ENCODE data around the gene CYB561.

The CYB561 gene

DNA sequence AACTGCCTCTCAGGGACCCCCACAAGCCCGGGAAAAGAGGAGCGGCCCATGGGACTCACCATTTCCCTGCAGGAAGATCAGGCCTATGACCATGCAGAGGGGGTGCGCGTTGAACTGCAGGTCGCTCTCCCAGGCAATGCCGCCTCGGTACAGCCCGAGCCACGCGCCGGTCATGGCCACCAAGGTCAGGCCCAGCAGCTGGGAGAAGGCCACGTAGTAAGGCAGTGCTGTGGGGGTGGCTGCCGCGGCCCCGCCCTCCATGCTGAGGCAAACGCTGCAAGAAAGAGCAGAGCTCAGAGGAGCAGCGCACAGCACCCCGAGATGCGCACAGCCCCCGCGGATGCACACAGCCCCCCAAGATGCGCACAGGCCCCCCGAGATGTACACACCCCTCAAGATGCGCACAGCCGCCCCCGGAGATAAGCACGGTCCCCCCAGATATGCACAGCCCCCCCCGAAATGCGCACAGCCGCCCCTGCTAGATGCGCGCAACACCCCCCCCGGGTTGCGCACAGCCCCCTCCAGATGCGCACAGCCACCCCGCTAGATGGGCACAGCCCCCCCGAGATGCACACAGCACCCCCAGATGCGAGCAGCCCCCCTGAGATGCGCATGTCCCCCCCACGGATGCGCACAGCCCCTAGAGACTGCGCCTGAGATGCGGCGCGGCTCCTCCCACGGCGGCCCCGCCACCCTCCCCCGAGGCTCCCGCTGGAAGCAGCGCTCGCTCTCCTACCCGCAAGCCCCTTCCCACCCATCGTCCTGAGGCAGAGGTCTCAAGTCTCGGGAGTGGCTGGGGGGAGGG is 8.6 kb downstream of the CYB561 start:
- DNase-seq (ENCODE audit: low spot score): no peak
- CTCF ChIA-PET: interaction anchor here (0.5 to 4.7 kb wide), 7 partner anchors 7 to 175 kb away, joined by 3 to 52 read pairs (median 4); partner anchors contain the start of gene CYB561
- TF ChIP-seq, protein P1, sequence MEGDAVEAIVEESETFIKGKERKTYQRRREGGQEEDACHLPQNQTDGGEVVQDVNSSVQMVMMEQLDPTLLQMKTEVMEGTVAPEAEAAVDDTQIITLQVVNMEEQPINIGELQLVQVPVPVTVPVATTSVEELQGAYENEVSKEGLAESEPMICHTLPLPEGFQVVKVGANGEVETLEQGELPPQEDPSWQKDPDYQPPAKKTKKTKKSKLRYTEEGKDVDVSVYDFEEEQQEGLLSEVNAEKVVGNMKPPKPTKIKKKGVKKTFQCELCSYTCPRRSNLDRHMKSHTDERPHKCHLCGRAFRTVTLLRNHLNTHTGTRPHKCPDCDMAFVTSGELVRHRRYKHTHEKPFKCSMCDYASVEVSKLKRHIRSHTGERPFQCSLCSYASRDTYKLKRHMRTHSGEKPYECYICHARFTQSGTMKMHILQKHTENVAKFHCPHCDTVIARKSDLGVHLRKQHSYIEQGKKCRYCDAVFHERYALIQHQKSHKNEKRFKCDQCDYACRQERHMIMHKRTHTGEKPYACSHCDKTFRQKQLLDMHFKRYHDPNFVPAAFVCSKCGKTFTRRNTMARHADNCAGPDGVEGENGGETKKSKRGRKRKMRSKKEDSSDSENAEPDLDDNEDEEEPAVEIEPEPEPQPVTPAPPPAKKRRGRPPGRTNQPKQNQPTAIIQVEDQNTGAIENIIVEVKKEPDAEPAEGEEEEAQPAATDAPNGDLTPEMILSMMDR (conservative IDR thresholded peaks at IDR 0.05; ENCODE audit: low read depth): no peak
- POLR2A ChIA-PET (ENCODE audit: low non-redundant PET): no interaction called here
- H3K27ac ChIP-seq: peak overlapping the region; percentile 87; the same call in 1 of the 2 replicates

DNA sequence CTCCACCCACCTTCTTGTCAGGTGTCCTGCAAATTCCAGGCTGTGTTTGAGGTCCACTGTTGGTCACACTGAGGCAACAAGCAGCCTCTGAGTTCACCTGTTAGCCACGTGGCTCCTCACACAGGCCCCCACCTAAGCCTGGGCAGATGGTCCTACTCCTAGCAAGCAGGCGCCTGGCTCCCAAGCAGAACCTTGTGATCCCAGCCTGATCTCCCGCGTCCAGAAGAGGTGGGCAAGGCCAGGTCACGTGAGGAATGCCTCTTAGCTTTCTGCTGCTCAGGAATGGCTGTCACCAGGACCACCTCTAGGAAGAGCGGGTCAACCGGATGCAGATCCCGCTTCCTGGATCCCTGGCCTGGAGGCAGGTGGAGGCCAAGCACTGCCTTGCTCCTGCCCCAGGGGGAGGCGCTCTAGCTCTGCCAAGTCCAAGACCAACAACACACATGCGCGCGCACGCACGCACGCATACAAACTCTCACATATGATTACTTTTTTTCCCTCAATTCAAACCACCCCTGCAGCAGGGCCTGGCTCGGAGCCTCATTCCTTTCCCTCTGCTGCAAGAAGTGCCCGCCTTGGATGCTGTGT is 9.5 kb downstream of the CYB561 start:
- ChIA-PET CTCF (interaction anchor here (0.5 to 4.7 kb wide), 16 partner anchors 8 to 184 kb away, joined by 3 to 52 read pairs (median 4); partner anchors contain the start of genes ACE and CYB561), POLR2A (ENCODE audit: low non-redundant PET) (no interaction called here)
- no peak for DNase-seq (ENCODE audit: low spot score)
- TF ChIP-seq, protein P1 (conservative IDR thresholded peaks at IDR 0.05; ENCODE audit: low read depth): no peak
- H3K27ac ChIP-seq: peak overlapping the region; percentile 87

DNA sequence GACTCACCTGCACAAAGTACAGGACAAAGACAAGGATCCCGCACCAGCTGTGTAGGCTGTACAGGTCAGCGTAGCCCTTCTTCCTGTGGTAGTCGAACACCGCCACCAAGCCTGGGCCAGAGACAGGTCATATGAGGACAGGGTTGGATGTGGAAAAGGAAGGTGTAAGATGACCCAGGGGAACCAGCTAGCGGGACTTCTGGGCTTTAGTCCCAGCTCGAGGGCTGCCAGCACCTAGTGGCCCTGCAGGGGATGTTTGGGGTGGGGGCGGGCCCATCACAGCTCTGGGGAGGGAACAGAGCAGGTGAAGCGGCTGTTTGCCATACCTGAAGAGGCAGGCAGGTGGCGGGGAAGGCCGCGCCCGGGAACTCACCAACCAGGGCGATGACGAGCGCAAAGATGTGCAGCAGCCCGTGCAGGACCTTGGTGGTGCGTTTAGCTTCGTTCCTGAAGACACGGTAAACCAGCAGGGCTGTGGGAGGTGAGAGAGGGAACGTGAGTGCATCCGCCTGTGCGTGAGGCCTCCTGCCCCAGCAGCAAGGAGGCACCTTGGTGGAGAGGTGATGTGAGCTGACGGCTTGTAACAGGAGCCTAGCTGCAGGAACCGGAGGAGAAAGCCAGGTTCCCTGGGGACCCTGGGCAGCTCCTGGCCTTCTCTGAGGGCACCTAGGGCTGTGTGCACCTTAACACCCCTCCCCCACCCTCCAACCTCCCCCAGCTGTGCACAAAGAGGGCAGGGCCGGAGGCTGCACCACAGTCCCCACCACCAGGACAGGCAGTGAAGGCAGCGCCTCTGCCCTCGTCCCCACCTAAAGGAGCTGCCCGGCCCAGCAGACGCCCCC is 10.2 kb downstream of the CYB561 start:
- POLR2A ChIA-PET (ENCODE audit: low non-redundant PET): interaction anchor here (0.5 to 0.9 kb wide), 4 partner anchors 10 to 262 kb away, joined by 3 read pairs; partner anchors contain the start of gene ACE
- TF ChIP-seq, protein P1 (conservative IDR thresholded peaks at IDR 0.05; ENCODE audit: low read depth): no peak
- CTCF ChIA-PET: interaction anchor here (0.6 to 4.7 kb wide), 20 partner anchors 9 to 1280 kb away, joined by 3 to 52 read pairs (median 3); partner anchors contain the start of genes ACE and CYB561
- peak overlapping the region; percentile 87 for H3K27ac ChIP-seq
- DNase-seq (ENCODE audit: low spot score): peak; percentile 83

DNA sequence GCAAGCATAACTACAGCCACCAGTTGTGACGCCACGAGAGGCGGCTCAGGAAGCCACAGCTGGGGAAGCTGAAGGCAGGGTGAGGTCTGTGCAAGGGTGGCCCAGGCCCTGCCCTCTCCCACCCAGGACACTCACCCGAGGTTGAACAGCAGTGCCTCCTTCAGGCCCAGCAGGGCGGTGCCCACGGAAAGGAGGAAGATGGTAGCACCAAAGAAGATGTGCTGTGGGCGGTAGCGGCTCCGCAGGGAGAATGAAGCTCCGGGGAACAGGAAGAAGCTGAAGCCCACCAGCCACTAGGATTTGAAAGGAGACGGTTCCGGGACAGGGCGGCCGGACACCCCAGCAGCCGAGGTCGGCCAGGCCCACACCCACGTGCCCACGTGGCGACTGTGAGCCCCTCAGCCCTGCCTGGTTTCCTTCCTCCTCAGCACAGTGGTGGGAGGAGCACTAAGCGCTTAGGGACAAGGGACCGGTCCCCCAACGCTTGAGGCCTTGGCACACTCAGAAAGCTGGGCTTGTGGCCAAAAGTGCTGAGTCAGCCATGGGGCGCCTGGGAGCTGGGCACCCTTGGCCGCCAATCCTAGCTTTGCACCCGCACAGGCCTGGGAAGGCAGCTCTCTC is 11.0 kb downstream of the CYB561 start:
- DNase-seq (ENCODE audit: low spot score): peak; percentile 80
- CTCF ChIA-PET: interaction anchor here (0.6 to 4.7 kb wide), 14 partner anchors 10 to 1279 kb away, joined by 3 to 52 read pairs (median 4); partner anchors contain the start of genes ACE and CYB561
- H3K27ac ChIP-seq: peak overlapping the region; percentile 87
- TF ChIP-seq, protein P1 (conservative IDR thresholded peaks at IDR 0.05; ENCODE audit: low read depth): peak; percentile 48
- POLR2A ChIA-PET (ENCODE audit: low non-redundant PET): interaction anchor here (0.5 to 0.9 kb wide), 3 partner anchors 10 to 45 kb away, joined by 3 read pairs; partner anchors contain the start of gene ACE

DNA sequence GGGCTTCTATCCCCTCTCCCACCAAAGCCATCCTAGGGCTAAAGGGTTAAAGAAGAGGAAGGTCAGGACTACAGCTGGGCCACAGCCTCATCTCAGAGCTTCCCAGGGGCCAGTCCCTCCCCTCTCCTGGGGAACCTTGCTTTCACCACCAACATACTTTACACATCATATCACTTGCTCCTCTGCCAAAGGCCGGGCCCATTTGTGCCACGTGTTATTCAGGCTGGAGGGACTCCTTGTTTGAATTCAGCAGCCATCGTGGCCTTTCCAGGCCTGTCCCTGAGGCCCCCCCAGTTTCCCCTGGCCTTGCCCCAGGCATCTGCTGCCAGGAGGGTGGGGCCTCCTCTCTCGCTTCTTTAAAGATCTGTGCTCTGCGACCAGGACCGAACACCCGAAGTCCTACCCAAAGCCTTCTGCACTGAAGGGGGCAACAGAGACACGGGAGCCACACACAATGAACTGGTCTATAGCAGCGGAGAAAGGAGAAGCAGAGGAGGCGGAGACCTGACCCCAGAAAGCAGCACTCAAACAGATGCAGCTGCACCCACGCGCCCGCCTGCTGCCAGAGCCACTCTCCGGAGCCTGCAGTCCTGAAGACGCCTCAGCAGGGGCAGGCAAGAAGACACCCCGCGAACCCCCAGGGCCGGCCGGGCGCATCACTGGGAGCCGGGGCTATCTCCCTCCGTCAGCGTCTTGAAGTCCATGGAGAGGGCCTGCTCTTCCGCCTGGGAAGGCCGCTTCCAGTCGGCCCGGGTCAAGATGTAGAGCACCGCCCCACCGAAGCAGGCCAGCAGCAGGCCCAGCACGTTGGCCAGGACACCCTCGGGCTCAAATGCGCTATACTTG is 12.1 kb downstream of the CYB561 start:
- peak; percentile 57 for DNase-seq (ENCODE audit: low spot score)
- CTCF ChIA-PET: interaction anchor here (2.8 to 4.7 kb wide), 3 partner anchors 8 to 46 kb away, joined by 28 to 52 read pairs (median 29); partner anchors contain the start of gene CYB561

More for the DNA sequence above, 12.1 kb downstream of the CYB561 start:
- POLR2A ChIA-PET (ENCODE audit: low non-redundant PET): no interaction called here
- peak overlapping the region; percentile 87 for H3K27ac ChIP-seq
- TF ChIP-seq, protein P1 (conservative IDR thresholded peaks at IDR 0.05; ENCODE audit: low read depth): no peak

Data from RWPE1 (cell line).